ENCODE measurements around the gene BCL10. TPM values are rescaled to one million over a fixed set of nuclear protein-coding genes. Genes with fewer than 3 reads are reported as not detected.

Gene BCL10
- total and polyA plus RNA-seq, 2 of the 8 experiments (the other 6 are each of a cell fraction or from before 2014, with no cell fraction given) = 7.4 to 29.6 TPM

- H3K23me2 ChIP-seq (ENCODE audit: low read depth, low read length) = no peaks in the 10 kb centered on the region
- H3K23ac ChIP-seq (ENCODE audit: insufficient read length) = no peak overlapping the region
- FAIRE-seq = no peak
- H3K14ac ChIP-seq (ENCODE audit: insufficient read length) = no peak overlapping the region
- no peak overlapping the region for H3K9ac ChIP-seq (replicated peaks in 1 of 4; ENCODE audit: extremely low read depth in 1 of 4, low read depth in 3 of 4, low read length in 3 of 4)
- H3K4me3 ChIP-seq (ENCODE audit: extremely low read depth in 1 of 4, insufficient read depth in 2 of 4, low read depth in 3 of 4, low read length in 4 of 4) = no peak overlapping the region
- H3K27ac ChIP-seq (ENCODE audit: low read depth, low read length) = no peak overlapping the region; the same call in 1 of the 2 replicates
- H4K91ac ChIP-seq (replicated peaks; ENCODE audit: insufficient read length, low read length) = no peak overlapping the region
- no peaks in the 10 kb centered on the region for H3K9me3 ChIP-seq (ENCODE audit: insufficient read depth in 2 of 2, low read depth in 1 of 2, low read length in 1 of 2)
- no peak overlapping the region for H3K4me2 ChIP-seq (ENCODE audit: insufficient read depth in 1 of 2, low read depth in 2 of 2, low read length in 2 of 2)
- ChIA-PET CTCF (ENCODE audit: partially characterized antibody) (interaction anchor here (0.6 to 3.2 kb wide), 6 partner anchors 7 to 43 kb away, joined by 3 to 15 read pairs (median 8); no protein-coding TSS in a partner anchor), POLR2A (ENCODE audit: partially characterized antibody) (interaction anchor here (1.9 to 2.9 kb wide), 2 partner anchors 22 to 37 kb away, joined by 4 to 17 read pairs; partner anchors contain the start of genes C1orf52 and SYDE2)
- no peak overlapping the region for H2BK20ac ChIP-seq (ENCODE audit: low read length)
- no peaks in the 10 kb centered on the region for H3K79me2 ChIP-seq (ENCODE audit: control insufficient read depth in 1 of 2, insufficient read depth in 2 of 2, low read length in 2 of 2)
- no peak overlapping the region for H2AFZ ChIP-seq (ENCODE audit: low read length)
- no peak overlapping the region for H2AK5ac ChIP-seq (ENCODE audit: low read depth, low read length)
- no peaks in the 10 kb centered on the region for H4K20me1 ChIP-seq (replicated peaks in 1 of 2; ENCODE audit: control insufficient read depth in 1 of 2, insufficient read depth in 2 of 2, low read length in 2 of 2)
- no peak overlapping the region for H4K8ac ChIP-seq (ENCODE audit: extremely low read depth, insufficient read depth, low read length)
- H2BK120ac ChIP-seq (replicated peaks; ENCODE audit: low read depth, low read length) = no peak overlapping the region
- no peaks in the 10 kb centered on the region for H3K79me1 ChIP-seq (ENCODE audit: low read depth, low read length)
- no peak overlapping the region for H2BK15ac ChIP-seq (ENCODE audit: low read length)
- DNase-seq (ENCODE audit: low read depth in 1 of 2, low spot score in 2 of 2) = no peak
- H3K4me1 ChIP-seq (replicated peaks in 1 of 4; ENCODE audit: control insufficient read depth in 3 of 4, insufficient read depth in 4 of 4, low read length in 3 of 4) = peaks cover 0 to 17% (median 4%) of the 10 kb centered on the region in 4 experiments; a peak in 5 of 7 replicates
- H2BK12ac ChIP-seq (ENCODE audit: low read depth, low read length) = no peak overlapping the region
- no peak overlapping the region for H3K4ac ChIP-seq (replicated peaks; ENCODE audit: insufficient read length, low read depth, low read length)
- no peak overlapping the region for H3K56ac ChIP-seq (replicated peaks; ENCODE audit: insufficient read length, low read depth, low read length)
- H4K5ac ChIP-seq (ENCODE audit: insufficient read length, low read depth, low read length) = no peak overlapping the region
- H3K36me3 ChIP-seq (ENCODE audit: control insufficient read depth in 2 of 4, insufficient read depth in 4 of 4, low read length in 3 of 4) = no peaks in the 10 kb centered on the region
- 68% methylated on average over 5 of the region's 5 CpGs; no CpG with 5 or more reads in 1 of the 2 experiments for WGBS, 2 experiments (ENCODE audit: extremely low coverage in 1 of 2, insufficient coverage in 1 of 2, insufficient read length in 1 of 2, insufficient replicate concordance in 2 of 2, low coverage in 1 of 2, low lambda C conversion rate in 2 of 2, missing lambda C conversion rate in 1 of 2)
- H3K18ac ChIP-seq (ENCODE audit: extremely low read depth, low read length) = no peak overlapping the region
- no peaks in the 10 kb centered on the region for H3K27me3 ChIP-seq (replicated peaks in 1 of 4; ENCODE audit: control insufficient read depth in 3 of 4, extremely low read depth in 1 of 4, insufficient read depth in 3 of 4, low read length in 3 of 4)
- no peak overlapping the region for H2BK5ac ChIP-seq (ENCODE audit: low read depth, low read length)
- no peak for TF ChIP-seq CBX8 (IDR thresholded peaks at IDR 0.05; ENCODE audit: borderline replicate concordance, low read depth, low read length)
- no peak for TF ChIP-seq CTCF (IDR thresholded peaks at IDR 0.05; ENCODE audit: control extremely low read depth in 1 of 3, insufficient read depth in 1 of 3, low read depth in 1 of 3, low read length in 3 of 3)
- no peak for TF ChIP-seq TAF1 (IDR thresholded peaks at IDR 0.05; ENCODE audit: low read depth, low read length)
- no peak for TF ChIP-seq RBBP5 (IDR thresholded peaks at IDR 0.05; ENCODE audit: borderline replicate concordance, low read depth, low read length)
- TF ChIP-seq EZH2 (IDR thresholded peaks at IDR 0.05; ENCODE audit: low read depth, low read length, severe bottlenecking) = no peak
- no peak for TF ChIP-seq KDM1A (IDR thresholded peaks at IDR 0.05; ENCODE audit: borderline replicate concordance, low read length)
- no peak for TF ChIP-seq SUZ12 (IDR thresholded peaks at IDR 0.05; ENCODE audit: low read length)
- no peak for TF ChIP-seq BCL11A (IDR thresholded peaks at IDR 0.05; ENCODE audit: low read depth in 2 of 2, low read length in 2 of 2)
- TF ChIP-seq KDM4A (IDR thresholded peaks at IDR 0.05; ENCODE audit: low read depth, low read length, severe bottlenecking) = no peak
- TF ChIP-seq MAFK (IDR thresholded peaks at IDR 0.05; ENCODE audit: low read depth, low read length) = no peak
- no peak for TF ChIP-seq CHD1 (IDR thresholded peaks at IDR 0.05; ENCODE audit: low read depth, low read length)
These were observed 53.1 kb downstream of the BCL10 start for GRCh38 chr1:85223334-85223733.

Data from H1 (cell line).